Activated B cell treated with CpG ODN at 0.5 μM for 24 hours (primary cell): ENCODE data around the gene FARP2. TPM values are rescaled to one million over a fixed set of nuclear protein-coding genes. Genes with fewer than 3 reads are reported as not detected.
"Not testable (repeated sequence)": the region's sequence is repeated elsewhere in the genome, so short reads cannot be mapped to it uniquely, and the experiment has no call there.

Source experiments
- ATAC-seq: fragments of 200-7000 bp; cut with Tn5 transposase; one replicate; pipeline ENCODE4 v1.10.0; 2021; ENCODE audit warnings: low read depth, mild to moderate bottlenecking, moderate library complexity
- CTCF ChIA-PET: fragments of 350-600 bp; sonication (Branson Sonifier 250); formaldehyde crosslinking; loops from one replicate; lab custom pipeline; 2021; ENCODE audit warnings: antibody characterized with exemption; lab: Charles Lee
- POLR2A ChIA-PET: fragments of 350-600 bp; sonication (Branson Sonifier 250); formaldehyde crosslinking; loops from one replicate; lab custom pipeline; 2021; ENCODE audit warnings: antibody characterized with exemption; lab: Charles Lee
- DNase-seq: peaks from one replicate; pipeline ENCODE4 v3.0.0; 2022
- H3K27ac Mint-ChIP-seq: one replicate; pipeline ENCODE4 v1.8.0; 2020; ENCODE audit warnings: mixed read lengths
- H3K27me3 Mint-ChIP-seq: one replicate; pipeline ENCODE4 v1.8.0; 2021; ENCODE audit warnings: mixed read lengths
- H3K36me3 Mint-ChIP-seq: one replicate; pipeline ENCODE4 v1.8.0; 2021; ENCODE audit warnings: low read depth, mixed read lengths
- H3K4me1 Mint-ChIP-seq: one replicate; pipeline ENCODE4 v1.8.0; 2021; ENCODE audit warnings: mixed read lengths
- H3K4me3 Mint-ChIP-seq: one replicate; pipeline ENCODE4 v1.8.0; 2020; ENCODE audit warnings: mild to moderate bottlenecking, mixed read lengths
- H3K9me3 Mint-ChIP-seq: one replicate; pipeline ENCODE4 v1.8.0; 2020; ENCODE audit warnings: mixed read lengths
- intact Hi-C: fragments of 100-400 bp; cut with micrococcal nuclease; formaldehyde crosslinking; loops from one replicate; pipeline ENCODE4 v1.15.1; 2024
- total RNA-seq: library from RNA; stranded (reverse); gene quantifications from 2 replicates; pipeline ENCODE4 v1.2.3, GENCODE V29; 2022
- TF ChIP-seq, protein P1 (sequence below): fragments of 200-600 bp; IDR thresholded peaks from one replicate; pipeline ENCODE4 v1.8.0; 2022; ENCODE audit warnings: antibody characterized with exemption, mild to moderate bottlenecking

FARP2 gene
- total RNA-seq, 1 donor from 2014 or later, result 91.2 TPM

DNA sequence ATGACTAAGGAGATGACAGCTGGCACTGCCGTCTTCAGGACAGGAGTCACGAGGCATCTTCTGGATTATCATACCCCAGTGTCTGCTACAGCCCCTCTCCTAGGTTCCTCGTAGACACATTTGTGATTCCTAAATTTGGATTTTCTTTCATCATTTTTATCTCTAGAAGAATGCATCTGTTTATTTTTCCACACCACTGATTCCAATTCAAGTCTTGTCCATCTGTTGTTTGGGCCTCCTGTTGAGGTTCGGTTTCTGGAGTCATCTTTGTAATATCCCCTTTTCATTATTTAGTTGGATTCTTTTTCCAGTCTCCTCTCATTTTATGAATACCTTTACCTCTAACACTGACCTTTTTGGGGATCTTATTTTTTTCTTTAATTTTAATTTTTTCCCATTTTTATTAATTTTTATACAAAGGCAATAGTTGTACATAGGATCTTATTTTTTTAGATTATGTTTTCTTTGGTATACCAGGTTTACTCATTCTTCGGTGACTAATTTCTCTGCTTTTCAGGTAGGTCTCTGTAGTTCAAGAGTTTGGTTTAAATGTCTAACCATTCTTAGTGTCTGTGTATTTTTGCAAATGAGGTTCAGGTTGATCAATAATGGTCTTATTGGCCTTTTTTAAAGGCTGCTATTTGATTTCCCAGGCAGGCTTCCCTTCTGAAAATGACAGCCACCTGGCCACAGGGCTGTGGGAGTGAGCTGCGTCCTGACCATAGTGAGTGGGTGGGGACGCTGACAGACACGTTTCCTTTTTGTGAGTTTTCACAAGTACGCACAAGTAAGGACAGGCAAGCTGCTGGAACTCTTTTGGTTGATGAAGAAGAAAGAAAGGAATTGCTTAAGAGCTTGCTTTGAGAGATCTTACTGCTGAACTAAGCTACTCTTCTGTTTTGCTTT, 34.5 kb downstream of the FARP2 start:
- H3K9me3 Mint-ChIP-seq, result no peaks in the 10 kb centered on the region
- ATAC-seq (no peak), DNase-seq (no peak)
- TF ChIP-seq, protein P1, sequence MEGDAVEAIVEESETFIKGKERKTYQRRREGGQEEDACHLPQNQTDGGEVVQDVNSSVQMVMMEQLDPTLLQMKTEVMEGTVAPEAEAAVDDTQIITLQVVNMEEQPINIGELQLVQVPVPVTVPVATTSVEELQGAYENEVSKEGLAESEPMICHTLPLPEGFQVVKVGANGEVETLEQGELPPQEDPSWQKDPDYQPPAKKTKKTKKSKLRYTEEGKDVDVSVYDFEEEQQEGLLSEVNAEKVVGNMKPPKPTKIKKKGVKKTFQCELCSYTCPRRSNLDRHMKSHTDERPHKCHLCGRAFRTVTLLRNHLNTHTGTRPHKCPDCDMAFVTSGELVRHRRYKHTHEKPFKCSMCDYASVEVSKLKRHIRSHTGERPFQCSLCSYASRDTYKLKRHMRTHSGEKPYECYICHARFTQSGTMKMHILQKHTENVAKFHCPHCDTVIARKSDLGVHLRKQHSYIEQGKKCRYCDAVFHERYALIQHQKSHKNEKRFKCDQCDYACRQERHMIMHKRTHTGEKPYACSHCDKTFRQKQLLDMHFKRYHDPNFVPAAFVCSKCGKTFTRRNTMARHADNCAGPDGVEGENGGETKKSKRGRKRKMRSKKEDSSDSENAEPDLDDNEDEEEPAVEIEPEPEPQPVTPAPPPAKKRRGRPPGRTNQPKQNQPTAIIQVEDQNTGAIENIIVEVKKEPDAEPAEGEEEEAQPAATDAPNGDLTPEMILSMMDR, result no peak
- peaks cover 54% of the 10 kb centered on the region for H3K4me1 Mint-ChIP-seq
- no peaks in the 10 kb centered on the region for H3K27me3 Mint-ChIP-seq
- ChIA-PET POLR2A (interaction anchor here (0.5 to 2.0 kb wide), 2 partner anchors 32 to 218 kb away, joined by 5 to 15 read pairs; no protein-coding TSS in a partner anchor), CTCF (no interaction called here)
- H3K27ac Mint-ChIP-seq, result no peak overlapping the region
- H3K36me3 Mint-ChIP-seq, result peaks cover 24% of the 10 kb centered on the region
- H3K4me3 Mint-ChIP-seq, result no peak overlapping the region
- intact Hi-C loops, result loop anchor here (5.0 kb wide), 1 partner anchor 118 kb away; no protein-coding TSS in a partner anchor

DNA sequence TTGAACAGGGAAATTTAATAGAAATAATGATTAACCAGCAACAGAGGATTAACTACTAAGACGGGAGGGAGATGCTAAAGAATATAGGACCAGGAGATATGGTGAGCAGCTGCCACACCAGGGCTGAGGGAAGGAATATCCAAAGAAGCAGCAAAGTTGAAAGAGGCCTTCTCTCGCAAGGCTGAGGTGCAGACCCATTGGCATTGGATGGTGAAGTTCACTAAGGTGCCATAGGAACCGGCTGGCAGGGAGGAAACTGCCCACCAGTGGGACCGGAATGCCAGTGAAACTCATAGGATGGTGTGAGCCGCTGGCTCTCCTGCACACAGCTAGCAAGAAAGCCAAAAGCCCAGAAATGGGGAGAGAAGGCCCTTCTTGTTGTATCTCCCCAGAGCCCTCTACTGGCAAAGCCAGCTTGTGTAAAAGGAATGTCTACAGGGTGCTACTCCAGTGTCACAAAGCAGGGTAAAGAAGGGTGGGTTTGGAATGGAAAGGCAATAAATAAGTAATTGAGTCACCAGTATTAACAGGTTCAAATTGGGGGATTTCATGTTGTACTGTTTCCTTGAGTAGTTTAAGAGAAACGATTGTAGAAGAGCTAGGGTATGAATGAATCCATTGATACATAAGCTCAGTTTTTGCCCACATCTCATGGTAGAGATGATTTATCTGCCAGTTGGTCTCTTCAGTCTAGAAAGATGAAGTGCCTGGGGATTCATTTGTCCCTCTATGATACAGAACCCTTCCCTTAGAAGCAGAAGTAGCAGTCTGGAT, 36.0 kb downstream of the FARP2 start:
- POLR2A ChIA-PET, result interaction anchor here (0.6 to 2.0 kb wide), 4 partner anchors 22 to 396 kb away, joined by 3 to 15 read pairs (median 4); no protein-coding TSS in a partner anchor
- intact Hi-C loops, result loop anchor here (1.0 to 5.0 kb wide), 3 partner anchors 17 to 120 kb away; no protein-coding TSS in a partner anchor
- TF ChIP-seq, protein P1, result no peak

DNA sequence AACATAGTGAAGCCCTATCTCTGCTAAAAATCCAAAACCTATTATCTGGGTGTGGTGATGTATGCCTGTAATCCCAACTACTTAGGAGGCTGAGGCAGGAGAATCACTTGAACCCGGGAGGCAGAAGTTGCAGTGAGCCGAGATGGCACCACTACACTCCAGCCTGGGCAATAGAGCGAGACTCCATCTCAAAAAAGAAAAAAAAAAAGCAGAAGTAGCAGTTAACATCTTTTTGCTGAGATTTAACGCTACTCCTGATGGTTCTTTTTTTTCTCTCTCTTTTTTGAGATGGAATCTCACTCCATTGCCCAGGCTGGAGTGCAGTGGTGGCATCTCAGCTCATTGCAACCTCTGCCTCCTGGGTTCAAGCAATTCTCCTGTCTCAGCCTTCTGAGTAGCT, 36.7 kb downstream of the FARP2 start:
- Mint-ChIP-seq H3K4me3 (peak overlapping the region; percentile 15), H3K36me3 (peaks cover 31% of the 10 kb centered on the region), H3K27ac (peak overlapping the region; percentile 73), H3K4me1 (peaks cover 55% of the 10 kb centered on the region)
- intact Hi-C loops, result loop anchor here (1.0 to 5.0 kb wide), 3 partner anchors 18 to 120 kb away; no protein-coding TSS in a partner anchor
- H3K9me3 Mint-ChIP-seq, H3K27me3 Mint-ChIP-seq, DNase-seq: not testable (repeated sequence)
- ChIA-PET POLR2A (interaction anchor here (1.0 to 2.0 kb wide), 4 partner anchors 18 to 396 kb away, joined by 3 to 15 read pairs (median 4); no protein-coding TSS in a partner anchor), CTCF (interaction anchor here (1.0 to 1.7 kb wide), 7 partner anchors 17 to 174 kb away, joined by 3 to 11 read pairs (median 4); no protein-coding TSS in a partner anchor)
- ATAC-seq, result peak; percentile 81

More for the DNA sequence above, 36.0 kb downstream of the FARP2 start:
- Mint-ChIP-seq H3K4me1 (peaks cover 54% of the 10 kb centered on the region), H3K9me3 (no peaks in the 10 kb centered on the region), H3K4me3 (no peak overlapping the region), H3K27ac (peak overlapping the region; percentile 73), H3K36me3 (peaks cover 27% of the 10 kb centered on the region), H3K27me3 (no peaks in the 10 kb centered on the region)
- CTCF ChIA-PET, result interaction anchor here (0.8 to 1.7 kb wide), 8 partner anchors 16 to 173 kb away, joined by 3 to 11 read pairs (median 4); no protein-coding TSS in a partner anchor
- ATAC-seq, result peak; percentile 19
- no peak for DNase-seq

DNA sequence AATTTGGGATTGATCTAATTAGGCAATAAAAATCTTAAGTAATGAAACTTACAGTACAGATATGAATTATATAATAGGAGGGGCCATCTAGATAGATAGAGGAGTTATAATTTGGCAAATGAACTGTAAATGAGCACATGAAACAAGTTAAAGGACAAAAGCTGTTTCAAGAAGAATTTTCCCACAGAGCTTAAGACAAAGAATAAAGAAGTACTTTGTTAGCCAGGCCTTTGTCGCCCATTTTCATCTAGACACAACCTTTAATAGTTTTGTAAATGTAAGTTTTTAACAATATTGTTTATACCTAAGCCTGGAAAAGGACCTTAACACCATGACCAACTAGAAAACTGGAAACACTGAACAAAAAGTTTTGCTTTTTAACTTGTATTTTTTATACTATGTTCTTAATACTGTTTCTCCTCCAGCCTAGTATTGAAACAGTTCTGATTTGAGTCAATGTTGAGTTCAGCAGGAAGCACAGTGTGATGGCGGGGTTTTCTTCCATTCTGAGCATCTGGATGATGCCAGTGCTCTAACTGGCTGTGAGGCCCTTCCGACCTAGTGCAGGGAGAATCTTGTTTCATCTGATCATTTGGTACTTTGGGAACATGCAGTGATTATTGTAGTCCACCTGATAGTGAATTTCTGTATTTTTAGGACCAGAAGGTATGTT, 37.6 kb downstream of the FARP2 start:
- ChIA-PET CTCF (interaction anchor here (1.2 to 1.5 kb wide), 2 partner anchors 79 to 174 kb away, joined by 3 to 5 read pairs; no protein-coding TSS in a partner anchor), POLR2A (interaction anchor here (1.0 kb wide), 1 partner anchor 19 kb away, joined by 3 read pairs; no protein-coding TSS in a partner anchor)
- H3K9me3 Mint-ChIP-seq, result no peaks in the 10 kb centered on the region
- H3K27me3 Mint-ChIP-seq, result no peaks in the 10 kb centered on the region
- intact Hi-C loops, result loop anchor here (2.0 to 5.0 kb wide), 2 partner anchors 19 to 121 kb away; no protein-coding TSS in a partner anchor
- H3K27ac Mint-ChIP-seq, result peak overlapping the region; percentile 41
- ATAC-seq (no peak), DNase-seq (no peak)
- TF ChIP-seq, protein P1, result no peak
- no peak overlapping the region for H3K4me3 Mint-ChIP-seq
- H3K36me3 Mint-ChIP-seq, result peaks cover 25% of the 10 kb centered on the region
- peaks cover 55% of the 10 kb centered on the region for H3K4me1 Mint-ChIP-seq

DNA sequence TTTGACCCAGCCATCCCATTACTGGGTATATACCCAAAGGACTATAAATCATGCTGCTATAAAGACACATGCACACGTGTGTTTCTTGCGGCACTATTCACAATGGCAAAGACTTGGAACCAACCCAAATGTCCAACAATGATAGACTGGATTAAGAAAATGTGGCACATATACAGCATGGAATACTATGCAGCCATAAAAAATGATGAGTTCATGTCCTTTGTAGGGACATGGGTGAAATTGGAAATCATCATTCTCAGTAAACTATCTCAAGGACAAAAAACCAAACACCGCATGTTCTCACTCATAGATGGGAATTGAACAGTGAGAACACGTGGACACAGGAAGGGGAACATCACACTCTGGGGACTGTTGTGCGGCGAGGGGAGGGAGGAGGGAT, 40.7 kb downstream of the FARP2 start:
- ATAC-seq, CTCF ChIA-PET, POLR2A ChIA-PET, H3K27me3 Mint-ChIP-seq, H3K9me3 Mint-ChIP-seq, H3K4me3 Mint-ChIP-seq, intact Hi-C loops, DNase-seq, H3K27ac Mint-ChIP-seq: not testable (repeated sequence)
- Mint-ChIP-seq H3K4me1 (peaks cover 29% of the 10 kb centered on the region), H3K36me3 (peaks cover 31% of the 10 kb centered on the region)
